Natural killer cell (primary cell): Measurements from ENCODE around the gene SH3PXD2B. TPM values are rescaled to one million over a fixed set of nuclear protein-coding genes. Genes with fewer than 3 reads are reported as not detected.

Source experiments
- ATAC-seq, 3 donors: fragments of 150-1000 bp in 2 of 3; fragments of 200-7000 bp in 1 of 3; cut with Tn5 transposase; 1 replicate in 1 of 3; 2 replicates in 2 of 3; pipeline ENCODE4 v1.10.0; 2021; ENCODE audit warnings: mild to moderate bottlenecking in 2 of 3, moderate library complexity in 2 of 3
- DNase-seq, 2 donors: peaks; one replicate each; pipeline versions ENCODE4 v3.0.0 to v3.0.0-alpha.2; 2013 to 2021; ENCODE audit warnings: mixed read lengths in 1 of 2
- H3K27ac ChIP-seq: one replicate; pipeline ENCODE4 v1.5.1; 2013; ENCODE audit warnings: mild to moderate bottlenecking, low read length
- H3K27me3 ChIP-seq: one replicate; pipeline ENCODE4 v1.6.1; 2013; ENCODE audit warnings: low read length; ENCODE audit not compliant: control insufficient read depth, insufficient read depth
- H3K36me3 ChIP-seq: one replicate; pipeline ENCODE4 v1.6.1; 2013; ENCODE audit warnings: low read length; ENCODE audit not compliant: control insufficient read depth, insufficient read depth
- H3K4me1 ChIP-seq: one replicate; pipeline ENCODE4 v1.6.1; 2013; ENCODE audit warnings: low read length; ENCODE audit not compliant: control insufficient read depth, insufficient read depth
- H3K4me3 ChIP-seq: one replicate; pipeline ENCODE4 v1.5.1; 2013; ENCODE audit warnings: low read length
- H3K9me3 ChIP-seq: one replicate; pipeline ENCODE4 v1.6.1; 2013; ENCODE audit warnings: low read length; ENCODE audit not compliant: control insufficient read depth, insufficient read depth
- H3K27ac Mint-ChIP-seq, 2 donors: one replicate each; pipeline ENCODE4 v1.8.0; 2022; ENCODE audit warnings: mild to moderate bottlenecking in 2 of 2, mixed read lengths in 2 of 2, moderate library complexity in 1 of 2
- H3K27me3 Mint-ChIP-seq, 2 donors: one replicate each; pipeline ENCODE4 v1.8.0; 2022; ENCODE audit warnings: low read depth in 2 of 2, mixed read lengths in 2 of 2
- H3K36me3 Mint-ChIP-seq: one replicate; pipeline ENCODE4 v1.8.0; 2022; ENCODE audit warnings: mixed read lengths
- H3K4me1 Mint-ChIP-seq, 2 donors: one replicate each; pipeline ENCODE4 v1.8.0; 2022; ENCODE audit warnings: mixed read lengths in 2 of 2
- H3K4me3 Mint-ChIP-seq: one replicate; pipeline ENCODE4 v1.8.0; 2022; ENCODE audit warnings: mild to moderate bottlenecking, moderate library complexity, mixed read lengths
- H3K9me3 Mint-ChIP-seq, 2 donors: one replicate each; pipeline ENCODE4 v1.8.0; 2022; ENCODE audit warnings: mixed read lengths in 2 of 2
- WGBS: methylation state at CpG from one replicate; pipeline ENCODE4 v1.1.7; 2013; ENCODE audit warnings: missing lambda C conversion rate; ENCODE audit not compliant: insufficient coverage; 5-methylcytosine and 5-hydroxymethylcytosine counted together
- intact Hi-C: fragments of 100-400 bp; cut with micrococcal nuclease; formaldehyde crosslinking; loops from one replicate; pipeline ENCODE4 v1.14.2; 2022
- total RNA-seq, 4 donors: library from RNA; stranded (reverse); fragments of 120-200 nt in 1 of 4; gene quantifications; one replicate each; pipeline versions ENCODE4 v1.2.3 to v1.2.4, GENCODE V29; 2013 to 2022
- TF ChIP-seq, protein P1 (sequence below): fragments of 200-600 bp; IDR thresholded peaks from one replicate; pipeline ENCODE4 v1.8.0; 2022; ENCODE audit warnings: antibody characterized with exemption

SH3PXD2B gene
- total RNA-seq, 3 donors from 2014 or later (not counting 1 experiment from before 2014, with no cell fraction given), result 0.25 to 0.35 TPM; not detected in 1

DNA sequence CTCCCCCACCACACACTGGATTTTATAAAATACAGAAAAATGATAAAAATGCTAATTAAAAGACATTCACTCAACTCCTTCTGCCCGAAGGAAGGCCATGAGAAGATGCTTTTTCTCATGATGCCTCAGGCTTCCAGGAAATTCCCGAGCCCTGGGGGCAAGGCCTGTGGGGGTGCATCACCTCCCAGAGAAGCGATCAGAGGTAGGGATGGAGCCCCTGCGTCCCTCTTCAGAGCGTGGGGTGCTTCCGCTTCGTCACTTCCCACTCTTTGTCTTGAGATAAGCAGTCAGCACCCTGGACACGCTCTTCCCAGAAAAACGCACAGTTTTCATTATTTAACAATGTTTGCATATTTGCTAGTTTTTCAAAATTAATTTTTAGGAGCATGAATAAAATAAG is 33.3 kb upstream of the SH3PXD2B start:
- Mint-ChIP-seq H3K36me3 (no peaks in the 10 kb centered on the region), H3K4me1 (no peaks in the 10 kb centered on the region), H3K27ac (no peak overlapping the region), H3K9me3 (no peaks in the 10 kb centered on the region), H3K4me3 (no peak overlapping the region), H3K27me3 (peaks cover 8 to 9% of the 10 kb centered on the region in 2 donors)
- Histone ChIP-seq H3K27ac (no peak overlapping the region), H3K27me3 (no peaks in the 10 kb centered on the region), H3K4me1 (no peaks in the 10 kb centered on the region), H3K36me3 (no peaks in the 10 kb centered on the region), H3K4me3 (no peak overlapping the region), H3K9me3 (no peaks in the 10 kb centered on the region)
- no peak for DNase-seq
- TF ChIP-seq, protein P1, sequence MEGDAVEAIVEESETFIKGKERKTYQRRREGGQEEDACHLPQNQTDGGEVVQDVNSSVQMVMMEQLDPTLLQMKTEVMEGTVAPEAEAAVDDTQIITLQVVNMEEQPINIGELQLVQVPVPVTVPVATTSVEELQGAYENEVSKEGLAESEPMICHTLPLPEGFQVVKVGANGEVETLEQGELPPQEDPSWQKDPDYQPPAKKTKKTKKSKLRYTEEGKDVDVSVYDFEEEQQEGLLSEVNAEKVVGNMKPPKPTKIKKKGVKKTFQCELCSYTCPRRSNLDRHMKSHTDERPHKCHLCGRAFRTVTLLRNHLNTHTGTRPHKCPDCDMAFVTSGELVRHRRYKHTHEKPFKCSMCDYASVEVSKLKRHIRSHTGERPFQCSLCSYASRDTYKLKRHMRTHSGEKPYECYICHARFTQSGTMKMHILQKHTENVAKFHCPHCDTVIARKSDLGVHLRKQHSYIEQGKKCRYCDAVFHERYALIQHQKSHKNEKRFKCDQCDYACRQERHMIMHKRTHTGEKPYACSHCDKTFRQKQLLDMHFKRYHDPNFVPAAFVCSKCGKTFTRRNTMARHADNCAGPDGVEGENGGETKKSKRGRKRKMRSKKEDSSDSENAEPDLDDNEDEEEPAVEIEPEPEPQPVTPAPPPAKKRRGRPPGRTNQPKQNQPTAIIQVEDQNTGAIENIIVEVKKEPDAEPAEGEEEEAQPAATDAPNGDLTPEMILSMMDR, result no peak
- no peak for ATAC-seq
- 87% methylated on average over 7 of the region's 9 CpGs for WGBS
- intact Hi-C loops, result no loop called here

DNA sequence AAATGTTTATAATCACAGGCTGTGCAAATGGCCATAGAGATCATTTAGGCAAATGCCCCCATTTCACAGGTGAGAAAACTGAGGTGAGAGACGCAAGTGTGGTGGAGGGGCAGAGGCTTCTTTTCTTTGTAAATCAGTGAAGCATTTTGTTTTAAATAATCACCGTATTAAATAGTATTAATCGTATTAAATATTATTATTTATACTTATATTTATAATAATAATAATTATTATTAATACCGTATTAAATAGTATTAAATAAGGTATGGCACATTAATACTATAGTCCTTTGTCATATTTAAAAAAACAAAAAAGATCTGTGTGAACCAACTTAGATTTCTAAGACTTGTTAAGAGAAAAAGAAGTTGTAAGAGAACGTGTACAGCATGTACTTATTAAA is 32.6 kb upstream of the SH3PXD2B start:
- Histone ChIP-seq H3K4me1 (no peaks in the 10 kb centered on the region), H3K36me3 (no peaks in the 10 kb centered on the region), H3K27ac (no peak overlapping the region), H3K9me3 (no peaks in the 10 kb centered on the region), H3K27me3 (no peaks in the 10 kb centered on the region), H3K4me3 (no peak overlapping the region)
- H3K4me3 Mint-ChIP-seq, result no peak overlapping the region
- DNase-seq, result no peak
- no peaks in the 10 kb centered on the region for H3K4me1 Mint-ChIP-seq
- intact Hi-C loops, result no loop called here
- ATAC-seq, result no peak
- TF ChIP-seq, protein P1, result no peak
- H3K27me3 Mint-ChIP-seq, result peaks cover 5 to 9% of the 10 kb centered on the region in 2 donors
- H3K9me3 Mint-ChIP-seq, result no peaks in the 10 kb centered on the region
- H3K27ac Mint-ChIP-seq, result no peak overlapping the region
- WGBS, result 91% methylated on average over 2 of the region's 5 CpGs
- no peaks in the 10 kb centered on the region for H3K36me3 Mint-ChIP-seq

DNA sequence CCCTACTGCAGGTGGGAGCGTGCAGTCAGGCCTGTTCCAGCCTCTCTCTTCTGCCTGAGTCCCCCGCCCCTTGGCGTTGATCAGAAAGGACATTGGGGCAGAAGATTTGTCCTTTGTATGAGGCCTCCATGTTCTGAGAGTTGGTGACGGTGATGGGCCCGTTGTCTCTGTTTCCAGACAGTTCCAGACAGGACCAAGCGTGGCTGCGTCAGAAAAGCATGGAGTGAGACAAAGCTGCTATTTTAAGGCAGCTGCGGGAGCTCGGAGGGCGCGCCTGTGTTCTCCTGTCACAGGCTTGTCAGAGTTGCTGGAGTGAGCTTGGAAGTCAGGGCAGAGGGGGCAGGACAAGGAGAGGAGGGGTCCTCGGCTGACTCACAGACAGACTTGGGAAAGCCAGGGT is 32.1 kb upstream of the SH3PXD2B start:
- TF ChIP-seq, protein P1, result no peak
- Histone ChIP-seq H3K36me3 (no peaks in the 10 kb centered on the region), H3K27ac (no peak overlapping the region), H3K27me3 (no peaks in the 10 kb centered on the region), H3K4me3 (no peak overlapping the region), H3K9me3 (no peaks in the 10 kb centered on the region), H3K4me1 (no peaks in the 10 kb centered on the region)
- Mint-ChIP-seq H3K4me1 (no peaks in the 10 kb centered on the region), H3K4me3 (no peak overlapping the region), H3K9me3 (no peaks in the 10 kb centered on the region), H3K36me3 (no peaks in the 10 kb centered on the region), H3K27ac (no peak overlapping the region), H3K27me3 (peaks cover under 1 to 9% of the 10 kb centered on the region in 2 donors)
- ATAC-seq (no peak), DNase-seq (no peak)
- intact Hi-C loops, result no loop called here
- WGBS, result 89% methylated on average over 12 of the region's 12 CpGs

DNA sequence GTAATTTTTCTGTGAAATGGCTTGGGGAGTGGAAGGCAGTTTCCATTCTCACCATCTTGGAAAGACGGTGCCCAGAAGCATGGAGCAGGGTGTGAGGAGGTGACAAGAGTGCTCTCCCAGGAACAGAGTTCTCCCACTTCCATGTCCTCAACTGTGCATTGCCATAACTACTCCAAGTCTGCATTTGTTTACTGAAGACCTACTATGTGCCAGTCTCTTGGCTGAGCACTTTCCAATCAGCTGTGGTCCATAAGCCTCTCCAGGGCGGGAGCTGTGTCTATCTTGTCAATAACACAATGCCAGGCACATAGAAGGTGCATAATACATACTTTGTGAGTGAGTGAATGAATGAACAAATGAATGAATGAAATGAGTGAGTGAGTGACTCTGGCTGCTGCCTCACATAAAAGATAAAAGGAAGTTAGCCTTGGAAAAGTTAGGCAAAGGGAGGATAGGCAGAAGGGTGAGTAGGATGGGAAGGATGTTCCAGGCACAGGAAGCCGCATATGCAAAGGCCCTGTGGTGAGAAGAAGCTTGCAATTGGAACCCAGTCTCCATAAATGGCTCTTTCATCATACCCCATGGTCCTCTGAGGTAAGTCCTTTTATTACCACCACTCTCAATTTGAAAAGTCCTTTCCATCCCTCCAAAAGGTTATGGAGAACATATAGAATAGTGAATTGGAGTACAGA is 31.3 kb upstream of the SH3PXD2B start:
- Mint-ChIP-seq H3K36me3 (no peaks in the 10 kb centered on the region), H3K9me3 (no peaks in the 10 kb centered on the region)

More for the DNA sequence above, 31.3 kb upstream of the SH3PXD2B start:
- TF ChIP-seq, protein P1, result no peak
- H3K27me3 Mint-ChIP-seq, result peaks cover 0 to 9% of the 10 kb centered on the region in 2 donors
- H3K4me1 Mint-ChIP-seq, result no peaks in the 10 kb centered on the region
- Histone ChIP-seq H3K4me3 (no peak overlapping the region), H3K36me3 (no peaks in the 10 kb centered on the region), H3K9me3 (no peaks in the 10 kb centered on the region), H3K27ac (no peak overlapping the region), H3K4me1 (no peaks in the 10 kb centered on the region), H3K27me3 (no peaks in the 10 kb centered on the region)
- no peak for ATAC-seq
- WGBS, result 80% methylated on average over 3 of the region's 3 CpGs
- intact Hi-C loops, result no loop called here
- no peak overlapping the region for H3K4me3 Mint-ChIP-seq
- no peak overlapping the region for H3K27ac Mint-ChIP-seq
- no peak for DNase-seq
